Ascending aorta (tissue), 2 donors: ENCODE results near the gene SIGLEC10. TPM values are rescaled to one million over a fixed set of nuclear protein-coding genes. Genes with fewer than 3 reads are reported as not detected.

Experiments
- DNase-seq, 2 donors: peaks; one replicate each; pipeline ENCODE4 v3.0.0-alpha.2; 2019; ENCODE audit warnings: low spot score in 2 of 2
- H3K27ac ChIP-seq, 2 donors: fragments of 200-600 bp; sonication (generic); one replicate each; pipeline ENCODE4 v1.5.1; 2016 to 2017; ENCODE audit warnings: mild to moderate bottlenecking in 1 of 2
- H3K27me3 ChIP-seq: fragments of 200-600 bp; sonication (generic); one replicate; pipeline ENCODE4 v1.5.1; 2017
- H3K36me3 ChIP-seq, 2 donors: fragments of 200-600 bp; sonication (generic); one replicate each; pipeline ENCODE4 v1.5.1; 2016
- H3K4me1 ChIP-seq, 2 donors: fragments of 200-600 bp; sonication (generic); one replicate each; pipeline ENCODE4 v1.5.1; 2016 to 2017; ENCODE audit warnings: mild to moderate bottlenecking in 1 of 2
- H3K4me3 ChIP-seq, 2 donors: fragments of 200-600 bp; sonication (generic); one replicate each; pipeline ENCODE4 v1.5.1; 2016 to 2017; ENCODE audit warnings: mild to moderate bottlenecking in 1 of 2
- H3K9me3 ChIP-seq, 2 donors: fragments of 200-600 bp; sonication (generic); one replicate each; pipeline ENCODE4 v1.5.1; 2016
- CTCF ChIP-seq, 3 experiments: fragments of 200-600 bp in 2 of 3; fragments of 450-650 bp in 1 of 3; sonication (generic) in 2 of 3; IDR thresholded peaks; one replicate each; pipeline ENCODE4 v1.5.1; 2016 to 2019; ENCODE audit warnings: antibody characterized with exemption in 3 of 3, mild to moderate bottlenecking in 1 of 3, moderate library complexity in 1 of 3
- intact Hi-C: fragments of 100-400 bp; cut with DNase I; formaldehyde crosslinking; loops from one replicate; pipeline ENCODE4 v1.15.1; 2023
- total RNA-seq: library from RNA; depleted of rRNA; stranded (reverse); fragments of >200 nt; gene quantifications from one replicate; pipeline ENCODE4 v1.1.0, GENCODE V29; 2016

Gene SIGLEC10
- total RNA-seq, 1 donor from 2014 or later: 5.4 TPM

GRCh38 chr19:51365965-51366388 is 51.5 kb downstream of the SIGLEC10 start, which contains the start of gene ETFB:
Gene ETFB, minus strand, starts transcription at chr19:51366388. Its CDS starts 62 bp downstream, at chr19:51366326.
- Histone ChIP-seq H3K4me1 (peaks cover 11 to 17% of the 10 kb centered on the region in 2 donors), H3K9me3 (no peaks in the 10 kb centered on the region), H3K27ac (peak within 1 kb of the TSS; percentile 83 to 94), H3K27me3 (no peaks in the 10 kb centered on the region), H3K36me3 (no peaks in the 10 kb centered on the region), H3K4me3 (peak within 1 kb of the TSS; percentile 79 to 82)
- intact Hi-C loops: loop anchor here (1.0 to 10.0 kb wide), 8 partner anchors 26 to 981 kb away; partner anchors contain the start of genes ASPDH, CTU1, JOSD2 and POLD1
- DNase-seq: no peak
- TF ChIP-seq CTCF (IDR thresholded peaks at IDR 0.05): no peak

- peak in 1 of 2 donors; percentile 74 for DNase-seq
- TF ChIP-seq CTCF (IDR thresholded peaks at IDR 0.05): no peak
- intact Hi-C loops: loop anchor here (5.0 to 10.0 kb wide), 7 partner anchors 229 to 981 kb away; partner anchors contain the start of genes ASPDH, CTU1, JOSD2 and POLD1
- Histone ChIP-seq H3K27ac (peak overlapping the region; percentile 83 to 94), H3K36me3 (no peaks in the 10 kb centered on the region), H3K4me1 (peaks cover 11 to 17% of the 10 kb centered on the region in 2 donors), H3K9me3 (no peaks in the 10 kb centered on the region), H3K27me3 (no peaks in the 10 kb centered on the region), H3K4me3 (peak overlapping the region; percentile 79 to 82)
Measured at GRCh38 chr19:51365211-51365964, 52.1 kb downstream of the SIGLEC10 start.

- TF ChIP-seq CTCF (IDR thresholded peaks at IDR 0.05): no peak
- peak overlapping the region in 1 of 2 donors; percentile 83 for H3K27ac ChIP-seq
- intact Hi-C loops: loop anchor here (5.0 to 10.0 kb wide), 7 partner anchors 230 to 980 kb away; partner anchors contain the start of genes ASPDH, CTU1, JOSD2 and POLD1
- DNase-seq: no peak
- H3K9me3 ChIP-seq: no peaks in the 10 kb centered on the region
- H3K27me3 ChIP-seq: no peaks in the 10 kb centered on the region
- H3K4me1 ChIP-seq: peaks cover 11 to 17% of the 10 kb centered on the region in 2 donors
- peak overlapping the region in 1 of 2 donors; percentile 82 for H3K4me3 ChIP-seq
- H3K36me3 ChIP-seq: no peaks in the 10 kb centered on the region
Measured at GRCh38 chr19:51364200-51365106, 53.0 kb downstream of the SIGLEC10 start.

- DNase-seq: no peak
- intact Hi-C loops: loop anchor here (10.0 kb wide), 6 partner anchors 234 to 976 kb away; partner anchors contain the start of genes ASPDH, CTU1, JOSD2 and POLD1
- TF ChIP-seq CTCF (IDR thresholded peaks at IDR 0.05): no peak
- H3K36me3 ChIP-seq: no peaks in the 10 kb centered on the region
- H3K27me3 ChIP-seq: no peaks in the 10 kb centered on the region
- H3K4me3 ChIP-seq: no peak overlapping the region
- no peak overlapping the region for H3K27ac ChIP-seq
- peaks cover 11 to 13% of the 10 kb centered on the region in 2 donors for H3K4me1 ChIP-seq
- H3K9me3 ChIP-seq: no peaks in the 10 kb centered on the region
Measured at GRCh38 chr19:51361239-51361638, 56.2 kb downstream of the SIGLEC10 start.

Other genes with a start within 250 kb of the SIGLEC10 start
- gene CD33, start 192.6 kb downstream of the SIGLEC10 start, total RNA-seq: 1.3 TPM
- not detected for gene SIGLECL1, start 166.6 kb downstream of the SIGLEC10 start, total RNA-seq
- 4.9 TPM for gene IGLON5, start 106.0 kb downstream of the SIGLEC10 start, total RNA-seq
- 1.4 TPM for gene VSIG10L, start 75.5 kb downstream of the SIGLEC10 start, total RNA-seq
- gene ETFB, start 51.3 kb downstream of the SIGLEC10 start, total RNA-seq: 42.5 TPM
- not detected for gene CLDND2, start 48.6 kb downstream of the SIGLEC10 start, total RNA-seq
- 30.2 TPM for gene NKG7, start 45.0 kb downstream of the SIGLEC10 start, total RNA-seq
- gene LIM2, start 29.7 kb downstream of the SIGLEC10 start, total RNA-seq: not detected
- not detected for gene C19orf84, start 27.1 kb downstream of the SIGLEC10 start, total RNA-seq
- not detected for gene SIGLEC8, start 40.8 kb upstream of the SIGLEC10 start, total RNA-seq
- gene CEACAM18, start 60.9 kb upstream of the SIGLEC10 start, total RNA-seq: not detected
- not detected for gene SIGLEC12, start 84.2 kb upstream of the SIGLEC10 start, total RNA-seq
- gene SIGLEC6, start 114.0 kb upstream of the SIGLEC10 start, total RNA-seq: 6.6 TPM
- 6.1 TPM for gene ZNF175, start 153.6 kb upstream of the SIGLEC10 start, total RNA-seq
- gene SIGLEC5, start 212.8 kb upstream of the SIGLEC10 start, total RNA-seq: not detected
- gene SIGLEC14, start 229.2 kb upstream of the SIGLEC10 start, total RNA-seq: 0.75 TPM